ENCODE data around the gene ERVFRD-1.
"Not testable (repeated sequence)": the region's sequence is repeated elsewhere in the genome, so short reads cannot be mapped to it uniquely, and the experiment has no call there.

ERVFRD-1 gene

DNA sequence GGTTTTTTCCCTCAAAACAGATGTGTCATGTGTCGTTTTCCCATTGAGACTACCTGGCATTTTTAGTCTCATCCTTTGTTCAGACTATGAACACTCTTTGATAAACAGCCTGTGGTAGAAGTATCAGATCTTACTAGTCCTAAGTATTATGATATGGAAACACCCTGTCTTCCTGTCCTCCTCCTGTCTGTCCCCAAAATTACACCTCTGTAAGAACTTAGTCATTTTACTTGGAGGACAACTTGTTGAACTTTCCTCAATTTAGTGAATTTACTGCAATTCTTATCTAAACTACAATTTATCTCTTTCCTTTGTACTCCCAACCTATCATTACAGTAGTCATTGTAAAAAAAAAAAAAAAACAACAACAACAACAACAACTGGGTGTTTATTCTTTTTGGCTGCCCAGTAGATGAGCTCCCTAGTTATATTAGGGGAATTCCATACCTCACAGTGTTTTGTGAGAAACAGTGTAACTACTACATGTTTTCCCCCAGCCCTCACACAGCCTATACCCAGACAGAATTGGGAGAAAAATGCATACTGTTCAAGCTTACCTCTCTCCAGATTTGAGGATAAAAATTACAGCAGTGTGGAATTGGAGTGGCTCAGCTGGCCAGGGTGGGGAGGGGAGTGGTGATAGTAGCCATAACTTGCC is 18.5 kb upstream of the ERVFRD-1 start:
- in situ Hi-C loops (cut with MboI; ENCODE audit: low sequenced_read_pairs): no loop called here

DNA sequence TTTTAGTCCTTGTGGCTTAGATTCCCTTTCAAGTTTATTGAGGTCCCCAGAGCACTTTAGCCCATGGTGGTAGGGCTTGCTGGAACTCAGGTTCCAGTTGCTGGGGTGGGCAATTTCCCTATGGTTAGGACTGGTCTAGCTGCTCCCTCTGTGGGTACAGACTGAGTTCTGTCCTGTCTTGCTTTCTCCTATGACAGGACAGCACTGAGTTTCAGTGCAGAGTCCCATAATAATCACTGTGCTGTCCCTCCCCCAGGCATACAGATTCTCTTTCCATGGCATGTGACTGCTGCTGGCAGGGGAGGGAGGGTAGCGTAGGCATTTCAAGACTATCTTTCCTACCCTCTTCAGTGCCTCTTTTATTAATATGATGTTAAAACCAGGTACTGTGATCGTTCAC is 17.1 kb upstream of the ERVFRD-1 start:
- in situ Hi-C loops (cut with MboI; ENCODE audit: low sequenced_read_pairs): no loop called here

DNA sequence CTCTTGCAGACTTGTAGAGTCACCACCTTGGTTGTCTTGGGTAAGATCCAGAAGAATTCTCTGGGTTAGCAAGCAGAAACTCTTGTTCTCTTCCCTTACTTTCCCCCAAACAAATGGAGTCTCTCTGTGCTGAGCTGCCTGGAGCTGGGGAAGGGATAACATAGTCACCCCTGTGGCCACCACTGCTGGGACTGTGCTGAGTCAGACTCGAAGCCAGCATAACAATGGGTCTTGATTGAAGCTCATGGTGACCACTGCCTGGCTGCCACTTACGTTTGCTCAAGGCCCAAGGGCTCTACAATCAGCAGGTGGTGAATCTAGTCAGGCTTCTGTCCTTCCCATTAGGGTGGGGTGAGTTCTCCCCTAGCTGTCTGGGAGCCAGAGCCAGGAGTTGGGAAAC is 15.4 kb upstream of the ERVFRD-1 start:
- in situ Hi-C loops (cut with MboI; ENCODE audit: low sequenced_read_pairs): no loop called here

- in situ Hi-C loops (cut with MboI; ENCODE audit: low sequenced_read_pairs): no loop called here
Measured at GRCh38 chr6:11123978-11124377, 12.5 kb upstream of the ERVFRD-1 start.

- in situ Hi-C loops (cut with MboI; ENCODE audit: low sequenced_read_pairs): no loop called here
Measured at GRCh38 chr6:11122380-11122779, 10.9 kb upstream of the ERVFRD-1 start.

DNA sequence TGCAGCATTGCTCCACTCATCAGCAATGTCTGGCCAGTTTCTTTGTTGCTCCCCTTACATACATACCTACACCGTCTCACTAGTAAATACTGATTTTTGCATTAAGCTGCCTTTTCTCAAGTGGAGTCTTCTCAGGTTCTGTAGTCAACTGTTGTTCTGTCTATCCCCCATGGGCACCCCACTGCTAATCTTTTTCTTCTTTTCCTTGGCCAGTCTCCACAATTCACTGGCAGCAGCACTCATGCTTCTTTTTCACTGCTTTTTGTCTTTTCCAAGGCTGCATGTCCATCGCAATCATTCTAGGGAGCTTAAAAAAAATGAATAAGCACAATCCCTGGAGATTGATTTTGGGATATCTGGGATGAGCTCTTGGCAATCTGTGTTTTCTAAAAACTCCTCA is 10.3 kb upstream of the ERVFRD-1 start:
- in situ Hi-C loops (cut with MboI; ENCODE audit: low sequenced_read_pairs): no loop called here

- in situ Hi-C loops (cut with MboI; ENCODE audit: low sequenced_read_pairs): no loop called here
Measured at GRCh38 chr6:11120271-11121005, 8.9 kb upstream of the ERVFRD-1 start.

DNA sequence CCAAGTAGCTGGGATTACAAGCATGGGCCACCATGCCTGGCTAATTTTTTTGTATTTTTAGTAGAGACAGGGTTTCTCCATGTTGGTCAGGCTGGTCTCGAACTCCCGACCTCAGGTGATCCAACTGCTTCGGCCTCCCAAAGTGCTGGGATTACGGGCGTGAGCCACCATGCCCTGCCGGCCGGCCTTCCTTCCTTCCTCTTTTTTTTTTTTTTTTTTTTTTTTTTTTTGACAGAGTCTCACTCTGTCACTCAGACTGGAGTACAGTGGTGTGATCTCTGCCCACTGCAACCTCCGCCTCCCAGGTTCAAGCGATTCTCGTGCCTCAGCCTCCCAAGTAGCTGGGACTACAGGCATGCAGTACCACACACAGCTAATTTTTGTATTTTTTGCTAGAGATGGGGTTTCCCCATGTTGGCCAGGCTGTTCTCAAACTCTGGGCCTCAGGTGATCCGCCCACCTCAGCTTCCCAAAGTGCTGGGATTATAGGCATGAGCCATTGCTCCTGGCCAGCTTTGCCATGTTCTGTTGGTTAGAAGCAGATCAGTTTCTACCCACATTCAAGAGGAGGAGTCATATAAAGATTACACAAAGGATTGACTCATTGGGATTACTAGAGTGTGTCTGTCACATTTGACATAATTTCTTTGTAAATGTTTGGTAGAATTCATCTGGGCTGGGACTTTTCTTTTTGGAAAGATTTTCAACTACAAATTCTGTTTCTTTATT is 4.4 kb upstream of the ERVFRD-1 start:
- in situ Hi-C loops (cut with MboI; ENCODE audit: low sequenced_read_pairs): not testable (repeated sequence)

DNA sequence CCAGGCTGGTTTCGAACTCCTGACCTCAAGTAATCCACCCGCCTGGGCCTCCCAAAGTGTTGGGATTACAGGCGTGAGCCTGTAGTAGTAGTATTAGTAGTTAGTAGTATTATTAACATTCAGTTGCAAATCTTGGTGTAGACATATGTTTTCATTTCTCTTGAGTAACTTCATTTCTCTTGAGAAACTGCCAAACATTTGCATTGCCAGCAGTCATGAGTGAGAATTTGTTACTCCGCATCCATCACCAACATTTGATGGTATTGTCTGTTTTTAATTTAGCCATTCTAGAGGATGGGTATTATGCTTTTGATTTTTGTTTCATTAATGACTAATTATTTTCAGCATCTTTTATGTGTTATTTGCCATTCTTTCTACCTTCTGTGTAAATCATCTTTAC is 1.5 kb upstream of the ERVFRD-1 start:
- in situ Hi-C loops (cut with MboI; ENCODE audit: low sequenced_read_pairs): no loop called here

DNA sequence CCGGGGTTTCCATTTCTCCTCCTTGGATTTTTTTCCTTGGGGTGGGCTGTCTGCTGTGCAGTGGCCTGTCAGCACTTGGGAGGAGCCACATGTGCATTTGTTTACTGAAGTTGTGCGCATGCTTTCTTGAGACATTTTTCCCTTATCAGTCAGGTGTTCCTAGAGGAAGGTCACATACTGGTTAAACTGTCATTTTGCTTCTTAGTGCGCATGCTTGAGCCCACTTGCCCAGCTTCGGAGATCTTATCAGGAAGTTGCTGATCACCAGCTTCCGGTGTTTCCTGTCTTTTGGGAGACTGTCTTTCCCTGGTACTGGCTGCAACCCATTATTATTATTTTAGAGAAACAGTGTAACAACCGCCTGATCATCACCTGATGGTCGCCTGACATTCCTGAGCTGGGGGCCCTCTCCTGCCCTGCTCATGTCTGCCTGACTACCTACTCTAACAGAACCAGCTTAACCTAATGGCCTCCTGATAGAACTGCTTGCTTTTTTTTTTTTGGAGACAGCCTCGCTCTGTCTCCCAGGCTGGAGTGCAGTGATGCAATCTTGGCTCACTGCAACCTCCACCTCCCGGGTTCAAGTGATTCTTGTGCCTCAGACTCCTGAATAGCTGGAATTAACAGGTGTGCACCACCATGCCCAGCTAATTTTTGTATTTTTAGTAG is 378 bp upstream of the ERVFRD-1 start:
- in situ Hi-C loops (cut with MboI; ENCODE audit: low sequenced_read_pairs): no loop called here

DNA sequence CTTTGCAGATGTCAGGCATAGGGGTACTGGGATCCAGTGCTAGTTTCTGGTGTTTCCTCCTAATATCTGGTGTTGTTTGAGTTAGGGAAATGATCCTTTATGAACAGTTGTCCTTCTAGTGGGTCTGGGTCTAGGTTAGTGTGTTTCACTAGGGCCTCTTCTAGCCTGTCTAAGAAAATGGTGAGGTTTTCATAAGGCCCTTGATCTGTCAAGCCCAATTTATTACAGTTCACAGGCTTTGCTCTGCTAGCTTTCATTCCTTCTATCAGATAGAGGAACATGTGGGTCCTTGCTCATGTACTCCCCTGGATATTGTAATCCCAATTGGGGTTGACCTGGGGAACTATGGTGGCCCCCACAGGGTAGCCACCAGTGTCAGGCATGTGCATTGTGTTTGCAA is 2.8 kb downstream of the ERVFRD-1 start:
- in situ Hi-C loops (cut with MboI; ENCODE audit: low sequenced_read_pairs): no loop called here

GRCh38 chr6:11103065-11103464 is 8.5 kb downstream of the ERVFRD-1 start:
- in situ Hi-C loops (cut with MboI; ENCODE audit: low sequenced_read_pairs): no loop called here

DNA sequence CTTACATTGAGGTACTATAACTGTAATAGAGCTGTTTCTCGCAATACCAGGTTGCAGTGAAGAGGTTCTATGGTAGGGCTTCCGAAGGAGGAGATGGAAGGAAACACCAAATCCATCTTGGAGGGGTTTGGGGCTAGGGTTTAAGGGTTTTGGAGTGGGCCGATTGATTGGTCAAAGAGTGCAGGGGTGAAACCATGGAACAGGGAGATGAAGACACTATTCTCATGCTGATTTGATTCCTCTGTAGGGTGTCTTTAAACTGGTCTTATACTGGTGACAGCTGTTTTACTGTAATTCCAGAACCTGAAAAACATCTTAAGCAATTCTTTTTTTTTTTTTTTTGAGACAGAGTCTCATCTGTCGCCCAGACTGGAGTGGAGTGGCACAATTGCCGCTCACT is 10.1 kb downstream of the ERVFRD-1 start:
- in situ Hi-C loops (cut with MboI; ENCODE audit: low sequenced_read_pairs): no loop called here

DNA sequence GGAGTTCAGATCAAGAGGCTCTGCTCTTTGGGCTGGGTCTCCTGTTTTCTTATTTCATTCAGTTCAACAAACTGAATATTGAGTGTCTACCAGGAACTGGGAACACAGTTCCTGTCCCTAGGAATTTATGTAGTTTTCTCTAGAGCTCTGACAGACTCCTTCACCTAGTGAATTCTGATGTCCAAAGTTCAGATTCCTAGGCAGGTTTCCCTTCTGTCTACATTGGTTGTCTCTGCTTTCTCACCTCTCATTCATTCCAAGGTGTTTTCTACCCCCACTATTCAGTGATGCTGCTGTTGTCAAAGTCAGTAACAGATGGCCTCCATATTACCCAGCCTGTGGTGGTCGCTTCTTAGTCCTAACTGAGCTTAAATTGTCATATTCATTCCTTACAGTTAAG is 13.5 kb downstream of the ERVFRD-1 start:
- in situ Hi-C loops (cut with MboI; ENCODE audit: low sequenced_read_pairs): no loop called here

- in situ Hi-C loops (cut with MboI; ENCODE audit: low sequenced_read_pairs): no loop called here
Measured at GRCh38 chr6:11097476-11097875, 14.0 kb downstream of the ERVFRD-1 start.

DNA sequence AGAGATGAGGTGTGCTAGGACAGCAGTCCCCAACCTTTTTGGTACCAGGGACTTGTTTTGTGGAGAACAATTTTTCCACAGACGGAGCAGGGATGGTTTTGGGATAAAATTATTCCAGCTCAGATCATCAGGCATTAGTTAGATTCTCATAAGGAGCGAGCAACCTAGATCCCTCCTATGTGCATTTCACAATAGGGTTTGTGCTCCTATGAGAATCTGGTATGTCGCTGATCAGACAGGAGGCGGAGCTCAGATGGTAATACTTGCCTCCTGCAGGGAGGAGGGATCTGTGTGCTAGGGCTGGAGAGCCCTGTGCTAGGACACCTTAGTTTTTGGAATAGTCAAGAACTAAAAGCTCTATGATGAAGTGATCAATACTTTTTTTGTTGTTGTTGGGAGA is 15.4 kb downstream of the ERVFRD-1 start:
- in situ Hi-C loops (cut with MboI; ENCODE audit: low sequenced_read_pairs): no loop called here

GRCh38 chr6:11094941-11095340 is 16.6 kb downstream of the ERVFRD-1 start:
- in situ Hi-C loops (cut with MboI; ENCODE audit: low sequenced_read_pairs): no loop called here

- in situ Hi-C loops (cut with MboI; ENCODE audit: low sequenced_read_pairs): no loop called here
Measured at GRCh38 chr6:11094411-11094851, 17.1 kb downstream of the ERVFRD-1 start.

DNA sequence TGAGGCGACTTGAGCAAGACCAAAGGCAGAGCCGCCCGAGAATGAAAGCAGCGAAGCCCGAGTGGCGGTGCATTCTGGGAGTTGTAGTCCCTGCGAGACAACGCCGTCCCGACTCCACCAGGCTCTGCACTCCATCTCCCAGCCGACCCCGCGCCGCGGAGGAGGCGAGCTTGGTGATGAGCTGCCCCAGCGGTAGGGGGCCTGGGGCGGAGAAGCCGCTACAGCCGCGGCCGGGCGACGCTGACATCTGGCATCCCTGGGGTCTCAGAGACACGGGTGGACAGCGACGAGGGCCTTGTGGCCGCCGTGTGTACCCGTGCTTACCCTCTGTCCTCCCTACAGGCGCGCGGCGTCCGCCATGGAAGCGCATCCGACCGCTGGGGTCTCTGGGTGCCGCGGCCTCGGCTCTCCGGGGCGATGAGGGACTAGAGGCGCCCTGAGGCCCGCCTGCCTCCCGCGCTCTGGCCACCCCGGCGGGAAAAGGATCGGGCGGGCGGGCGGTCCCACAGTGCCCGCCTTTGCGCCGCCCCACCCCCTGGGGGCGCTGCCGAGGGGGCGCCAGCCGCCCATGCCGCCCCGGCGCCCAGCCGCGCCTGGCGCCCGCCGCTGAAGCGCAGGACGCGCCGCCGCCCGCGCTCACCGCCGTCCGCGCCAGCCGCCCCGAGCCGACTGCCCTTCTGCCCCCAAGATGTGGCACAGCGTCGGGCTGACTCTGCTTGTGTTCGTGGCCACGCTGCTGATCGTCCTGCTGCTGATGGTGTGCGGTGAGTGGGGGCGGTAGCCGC is 17.7 kb downstream of the ERVFRD-1 start, which contains the start of gene SMIM13:
TSS of gene SMIM13 (plus strand) at position 209 of the 785 bp plus-strand sequence. CDS start at position 689, 480 bp downstream.
- in situ Hi-C loops (cut with MboI; ENCODE audit: low sequenced_read_pairs): no loop called here

DNA sequence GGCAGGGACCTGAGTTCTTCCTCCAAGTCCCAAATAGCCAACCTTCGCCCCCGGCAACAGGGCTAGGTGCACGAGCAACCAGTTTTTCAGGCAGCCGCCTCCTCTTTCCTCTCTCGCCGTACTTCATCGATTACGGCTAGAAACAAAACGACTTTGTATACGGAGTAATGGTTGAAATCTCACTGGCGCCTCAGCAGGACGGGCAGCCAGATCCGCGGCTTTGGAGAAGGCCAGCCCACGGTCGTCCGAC is 18.2 kb downstream of the ERVFRD-1 start:
- in situ Hi-C loops (cut with MboI; ENCODE audit: low sequenced_read_pairs): no loop called here

Measured in HL-60/S4 treated with phorbol 12-myristate 13-acetate at 8.2 ng/mL for 4 days and 3 days (cell line).